IPS-NIHi7 (cell line): ENCODE results near the gene BEND7.
"Not testable (repeated sequence)": the region's sequence is repeated elsewhere in the genome, so short reads cannot be mapped to it uniquely, and the experiment has no call there.

ENCODE experiments used
- DNase-seq: peaks from one replicate; pipeline ENCODE4 v3.0.0; 2012; ENCODE audit warnings: mixed read lengths; ENCODE audit errors: extremely low spot score

Gene BEND7

DNA sequence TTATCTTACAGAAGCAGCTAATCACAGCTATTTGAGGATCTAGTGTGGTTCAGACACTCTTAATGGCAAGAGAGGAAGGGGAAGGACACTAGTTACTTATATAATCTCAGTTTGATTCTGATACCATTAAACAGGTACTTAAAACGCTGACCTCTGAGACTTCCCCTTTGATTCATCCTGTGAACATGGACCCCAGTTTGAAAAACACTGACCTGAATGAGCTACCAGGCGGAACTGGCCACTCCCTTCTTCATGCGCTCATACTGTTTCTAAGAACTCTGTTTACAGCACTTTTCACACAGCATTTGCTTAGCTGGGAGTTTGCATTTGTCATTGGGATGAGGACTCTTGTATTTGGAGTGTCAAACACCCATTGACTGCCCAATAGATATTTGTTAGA is 45.7 kb downstream of the BEND7 start:
- no peak for DNase-seq

DNA sequence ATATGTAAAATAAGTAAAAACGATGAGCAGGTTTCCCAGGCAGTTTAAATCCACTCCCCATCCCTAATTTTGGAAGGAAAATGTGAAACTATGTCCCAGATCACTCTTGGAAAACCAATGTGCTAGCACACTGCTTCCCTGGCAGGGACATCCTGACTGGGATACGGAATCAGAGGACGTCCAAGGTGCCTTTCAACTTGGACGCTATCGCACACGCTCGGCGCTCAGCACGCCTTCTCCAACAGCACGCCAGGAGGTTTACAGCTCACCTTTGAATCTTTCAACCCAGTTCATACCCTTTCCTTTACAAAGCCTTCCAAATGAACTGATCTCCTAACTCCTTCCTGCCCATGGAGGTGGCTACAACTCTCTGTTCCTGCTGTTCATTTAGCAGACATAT is 47.1 kb downstream of the BEND7 start:
- DNase-seq = no peak

DNA sequence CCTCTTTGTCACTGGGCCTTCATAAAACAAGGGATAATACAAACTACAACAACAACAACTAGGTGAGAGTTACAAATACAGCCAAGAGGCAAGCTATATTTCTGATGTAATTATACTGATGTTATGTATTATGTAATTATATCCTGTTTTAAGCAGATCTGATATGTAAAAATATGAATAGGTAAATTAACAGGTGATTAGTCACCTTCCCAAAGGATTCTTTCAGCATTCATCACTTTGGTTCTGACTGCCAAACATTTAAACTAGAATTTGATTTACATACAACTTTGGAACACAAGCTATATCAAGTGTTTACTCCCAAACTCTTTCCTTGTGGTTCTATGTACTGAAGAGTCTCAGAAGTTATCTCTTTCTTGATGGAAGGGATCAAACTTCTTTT is 53.7 kb downstream of the BEND7 start:
- no peak for DNase-seq

DNA sequence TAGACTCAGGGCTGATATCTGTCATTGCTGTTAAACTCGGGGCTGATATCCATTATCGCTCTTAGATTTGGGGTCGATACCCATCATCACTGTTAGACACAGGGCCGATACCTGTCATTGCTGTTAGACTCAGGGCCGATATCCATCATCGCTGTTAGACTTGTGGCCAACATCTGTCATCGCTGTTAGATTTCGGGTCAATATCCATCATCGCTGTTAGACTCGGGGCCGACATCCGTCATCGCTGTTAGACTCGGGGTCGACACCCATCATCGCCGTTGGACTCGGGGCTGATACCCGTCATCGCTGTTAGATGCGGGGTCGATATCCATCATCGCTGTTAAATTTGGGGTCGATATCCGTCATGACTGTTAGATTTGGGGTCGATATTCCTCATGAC is 54.8 kb downstream of the BEND7 start:
- no peak for DNase-seq

DNA sequence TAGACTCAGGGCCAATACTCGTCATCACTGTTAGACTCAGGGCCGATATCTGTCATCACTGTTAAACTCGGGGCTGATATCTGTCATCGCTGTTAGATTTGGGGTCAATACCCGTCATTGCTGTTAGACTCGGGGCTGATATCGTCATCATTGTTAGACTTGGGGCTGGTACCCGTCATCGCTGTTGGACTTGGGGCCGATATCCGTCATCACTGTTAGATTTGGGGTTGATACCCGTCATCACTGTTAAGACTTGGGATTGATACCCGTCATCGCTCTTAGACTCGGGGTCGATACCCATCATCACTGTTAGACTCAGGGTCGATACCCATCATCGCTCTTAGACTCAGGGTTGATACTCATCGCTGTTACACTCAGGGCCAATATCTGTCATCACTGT is 56.5 kb downstream of the BEND7 start:
- no peak for DNase-seq

DNA sequence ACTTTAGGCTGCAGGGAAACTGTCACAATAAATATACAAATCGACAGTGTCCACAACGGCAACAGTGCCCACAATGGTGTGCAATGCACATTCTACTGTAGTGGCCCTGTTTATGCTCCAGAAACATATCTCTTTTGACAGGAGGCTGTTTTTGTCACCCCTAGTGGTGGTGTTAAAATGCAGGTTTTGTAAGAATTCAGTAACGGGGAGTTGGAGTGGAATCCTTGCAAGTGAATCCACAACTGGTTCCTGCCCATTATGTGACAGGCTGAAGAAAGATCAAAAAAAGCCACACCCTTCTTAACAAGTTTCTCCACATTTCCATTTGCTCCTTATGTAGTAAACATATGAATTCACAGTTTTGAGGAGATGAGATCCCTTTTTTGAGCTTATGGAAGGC is 58.5 kb downstream of the BEND7 start:
- peak; percentile 21 for DNase-seq

DNA sequence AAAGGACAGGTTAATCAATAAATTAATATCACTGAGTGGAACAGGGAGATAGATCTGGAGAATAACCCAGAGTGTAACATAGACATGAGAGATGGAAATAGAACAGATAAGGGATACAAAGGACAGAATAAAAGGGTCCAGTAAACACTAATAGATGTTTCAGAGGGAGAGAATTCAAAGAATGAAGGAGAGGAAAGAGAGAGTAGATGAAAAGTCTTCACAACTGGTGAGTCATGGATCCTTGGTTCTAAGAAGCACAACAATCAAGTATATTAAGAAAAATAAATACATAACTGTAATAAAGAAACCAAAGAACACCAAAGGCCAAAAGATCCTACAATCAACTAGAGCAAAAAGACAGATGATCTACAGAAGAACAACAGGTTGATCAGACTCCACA is 66.3 kb downstream of the BEND7 start:
- no peak for DNase-seq

DNA sequence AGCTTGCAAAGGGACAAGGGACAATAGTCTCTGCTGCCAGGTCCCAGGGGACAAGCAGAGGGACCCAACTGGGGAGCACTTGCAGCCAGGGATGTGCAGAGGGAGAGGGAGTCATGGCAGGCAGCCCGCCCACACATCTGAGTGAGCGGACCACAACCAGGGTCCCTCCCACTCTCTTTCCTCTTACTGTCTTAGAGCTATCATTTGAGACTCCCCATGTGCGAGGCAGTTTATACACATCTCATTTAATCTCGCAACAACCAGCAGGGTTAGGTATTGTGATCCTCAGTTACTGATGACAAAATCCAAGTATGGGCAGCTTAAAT is 70.2 kb downstream of the BEND7 start:
- no peak for DNase-seq

DNA sequence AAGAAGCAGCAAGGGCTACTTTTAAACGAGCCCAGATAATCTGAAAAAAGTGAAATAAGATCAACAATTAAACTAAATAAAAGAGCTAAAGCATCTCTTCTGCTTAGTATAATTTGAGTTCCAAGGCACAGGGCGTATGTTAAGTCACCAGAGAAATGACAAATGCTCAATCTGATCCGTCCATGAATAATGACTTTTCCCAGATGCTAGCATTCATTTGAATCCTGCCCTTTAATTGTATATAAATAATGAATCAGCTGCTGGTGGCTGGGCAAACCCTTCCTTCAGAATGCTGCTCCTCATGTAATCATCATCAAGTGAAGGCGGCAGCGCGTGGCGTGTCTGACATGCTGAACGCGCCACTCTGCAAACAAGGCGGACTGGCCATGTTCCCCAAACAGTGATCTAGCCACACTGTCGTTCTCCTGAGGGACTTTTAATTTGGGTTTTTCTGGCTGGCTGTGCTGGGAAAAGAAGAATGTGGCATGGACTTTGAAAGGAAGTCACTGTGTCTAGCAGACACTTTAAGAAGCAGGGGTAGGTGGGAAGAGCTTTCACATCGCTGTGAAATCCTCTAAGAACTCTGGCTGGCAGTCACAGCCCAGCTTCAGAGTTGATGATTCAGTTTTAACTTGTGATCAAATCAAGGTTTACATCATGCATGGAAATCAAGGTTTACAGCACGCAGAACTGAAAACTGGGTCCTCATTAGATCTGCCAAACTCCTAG is 70.7 kb downstream of the BEND7 start:
- DNase-seq = no peak

DNA sequence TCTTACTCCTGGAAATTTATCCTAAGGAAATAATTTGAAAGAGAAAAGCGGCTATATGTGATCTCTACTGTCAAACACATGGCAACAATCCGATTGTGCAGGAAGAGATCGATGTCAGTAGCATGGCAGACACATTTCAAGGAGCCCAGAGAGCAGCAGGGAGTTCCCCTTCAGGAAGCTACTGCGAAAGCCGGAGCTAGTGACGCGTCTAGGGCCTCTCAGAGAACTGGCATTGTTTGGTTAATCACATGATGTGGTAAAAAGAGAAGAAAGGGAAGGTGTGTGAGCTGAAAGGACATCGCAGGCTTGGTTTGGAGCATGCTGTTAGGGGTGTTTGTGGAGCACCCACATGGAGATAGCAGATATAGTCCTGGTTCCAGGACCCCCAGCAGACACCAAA is 74.9 kb downstream of the BEND7 start:
- no peak for DNase-seq

DNA sequence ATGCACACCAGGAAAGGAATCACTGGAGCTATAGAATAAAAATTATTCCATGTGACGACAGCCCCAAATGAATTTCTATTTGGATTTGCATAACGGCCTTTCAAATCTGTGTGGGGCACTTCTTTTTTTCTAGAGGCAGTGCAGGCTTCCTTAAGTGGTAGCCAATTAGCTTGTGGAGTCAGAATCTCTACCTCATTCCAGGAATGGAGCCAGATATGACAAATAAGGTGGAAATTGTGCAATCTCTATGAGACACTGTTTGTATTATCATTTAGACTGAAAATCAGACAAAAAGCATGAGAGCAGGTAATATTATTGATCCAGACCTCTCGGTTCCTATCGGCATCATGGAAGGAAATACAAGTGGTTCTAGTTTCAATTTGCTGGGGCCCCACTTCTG is 78.7 kb downstream of the BEND7 start:
- DNase-seq = no peak

DNA sequence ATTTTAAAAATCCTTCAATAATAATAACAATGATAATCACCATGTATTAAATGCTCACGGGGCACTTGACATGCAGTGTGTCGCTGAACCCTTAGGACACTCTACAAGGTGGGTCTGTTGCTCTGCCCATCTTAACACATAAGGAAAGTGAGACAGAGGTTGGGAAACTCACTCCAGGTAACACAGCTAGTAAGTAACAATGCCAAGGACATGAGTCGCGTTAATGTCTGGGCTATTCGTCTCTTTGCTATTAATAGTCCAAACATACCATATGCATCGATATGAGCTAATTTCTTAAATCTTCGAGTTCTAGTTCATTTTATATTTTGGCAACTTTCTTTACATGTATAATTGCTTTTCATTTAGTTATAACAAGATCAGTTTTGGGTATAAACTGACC is 79.5 kb downstream of the BEND7 start:
- no peak for DNase-seq

DNA sequence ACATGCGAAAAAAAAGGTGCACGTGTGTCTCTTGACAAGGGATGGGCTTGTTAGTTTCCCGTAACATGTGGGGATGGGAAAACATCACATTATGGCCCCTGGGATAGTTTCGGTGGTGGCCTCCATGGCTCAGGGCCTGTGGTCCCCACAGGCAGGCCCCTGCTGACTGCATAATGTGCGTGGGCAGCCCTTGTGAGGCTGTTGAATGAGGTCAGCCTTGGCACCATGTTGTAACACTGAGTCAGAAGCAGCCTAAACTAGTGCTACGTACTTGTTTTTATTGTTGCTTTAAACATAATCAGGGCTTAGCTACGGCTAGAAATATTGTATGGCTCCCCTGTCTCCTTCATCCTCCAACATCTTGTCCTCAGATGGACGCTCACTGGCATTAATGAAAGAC is 80.6 kb downstream of the BEND7 start:
- no peak for DNase-seq

DNA sequence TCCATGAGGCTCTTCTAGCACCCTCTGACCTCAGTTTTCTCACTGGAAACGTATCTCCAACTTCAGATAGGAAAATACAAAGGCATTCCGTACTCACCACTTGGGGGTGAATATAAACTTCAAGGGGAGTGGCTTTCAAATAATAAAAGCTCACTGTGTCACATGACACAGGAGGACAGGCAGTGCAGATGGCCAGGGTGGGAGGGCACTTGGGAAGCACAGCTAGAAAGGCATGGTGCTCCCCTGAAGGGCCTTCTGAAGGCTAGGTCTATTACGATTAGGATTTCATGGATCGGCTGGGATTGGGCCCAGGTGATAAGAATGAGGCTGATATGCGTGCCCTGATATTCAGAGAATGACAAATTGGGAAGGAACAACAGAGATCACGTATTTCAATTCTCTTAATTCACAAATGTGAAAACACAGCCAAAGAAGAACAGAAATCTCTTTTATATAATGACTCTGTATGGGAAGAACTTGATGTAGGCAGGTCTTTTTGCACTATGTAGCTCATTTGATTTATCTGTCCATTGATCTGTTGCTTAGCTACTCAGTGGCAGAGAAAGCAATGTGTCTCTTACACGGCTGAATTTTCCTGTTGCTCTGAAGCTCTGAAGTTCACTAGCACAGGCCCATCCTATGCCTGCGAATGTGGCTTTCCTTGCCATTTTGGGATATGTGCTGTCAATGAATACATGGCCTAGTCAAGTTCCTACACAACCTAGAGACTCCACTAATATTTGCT is 83.0 kb downstream of the BEND7 start:
- no peak for DNase-seq

DNA sequence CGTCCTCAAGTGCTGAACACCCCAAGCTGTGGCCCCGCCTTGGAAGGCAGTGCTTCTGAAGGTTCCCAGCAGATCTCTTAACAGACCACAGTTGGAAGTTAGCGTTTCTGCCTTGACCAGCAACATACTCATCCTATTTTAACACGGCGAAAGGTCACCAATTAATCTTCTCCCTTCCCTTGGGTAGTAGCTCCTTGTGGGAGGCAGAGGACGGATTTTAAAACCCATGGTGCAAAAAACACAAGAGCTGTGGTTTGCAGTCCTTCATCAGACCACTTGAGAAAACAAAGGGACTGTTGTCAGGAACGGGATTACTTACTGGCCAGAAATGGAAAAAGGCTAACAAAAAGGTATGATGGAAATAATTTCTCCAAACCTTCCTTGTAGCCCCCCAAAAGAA is 87.3 kb downstream of the BEND7 start:
- DNase-seq = no peak

DNA sequence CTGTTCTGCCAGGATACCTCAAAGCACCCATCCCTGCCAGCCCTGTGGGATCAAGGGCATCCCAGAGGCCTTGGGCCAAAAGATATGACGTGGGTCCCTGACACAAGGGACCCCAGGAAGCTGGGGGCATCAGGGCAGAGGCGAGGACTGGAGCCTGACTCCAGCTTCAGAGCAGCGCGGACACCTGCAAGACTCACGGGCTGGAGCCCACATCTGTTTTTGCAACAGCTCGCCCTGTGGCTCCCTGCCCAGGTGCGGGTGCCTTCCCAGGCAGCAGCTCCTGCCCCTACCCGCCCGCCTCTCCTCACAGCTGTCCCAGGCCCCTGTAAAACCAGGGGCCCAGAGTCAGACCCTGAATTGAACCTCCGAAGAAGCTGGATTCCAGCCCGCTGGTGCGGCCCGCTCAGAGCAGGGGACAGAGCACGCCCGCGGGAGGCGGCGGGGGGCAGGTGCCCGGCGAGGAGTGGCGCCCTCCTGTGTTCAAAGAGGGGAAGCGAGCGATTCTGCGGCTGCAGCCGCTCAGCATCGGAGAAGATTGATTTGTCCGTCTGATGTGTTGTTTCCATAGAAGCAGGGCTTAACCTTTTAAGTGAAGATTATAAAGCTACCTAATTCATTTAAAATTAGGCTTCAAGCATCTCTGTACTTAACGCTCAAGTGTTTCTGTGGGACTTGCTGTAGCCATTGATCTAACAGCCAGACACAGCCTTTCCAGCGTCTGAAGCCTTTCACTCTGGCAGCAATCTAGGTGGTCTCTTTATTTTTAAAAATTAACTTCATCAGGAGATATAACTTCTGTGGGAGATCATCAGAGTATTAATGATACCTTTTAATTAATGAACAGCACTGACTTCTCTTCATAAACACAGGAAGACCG is 88.4 kb downstream of the BEND7 start:
- peak; percentile 91 for DNase-seq

DNA sequence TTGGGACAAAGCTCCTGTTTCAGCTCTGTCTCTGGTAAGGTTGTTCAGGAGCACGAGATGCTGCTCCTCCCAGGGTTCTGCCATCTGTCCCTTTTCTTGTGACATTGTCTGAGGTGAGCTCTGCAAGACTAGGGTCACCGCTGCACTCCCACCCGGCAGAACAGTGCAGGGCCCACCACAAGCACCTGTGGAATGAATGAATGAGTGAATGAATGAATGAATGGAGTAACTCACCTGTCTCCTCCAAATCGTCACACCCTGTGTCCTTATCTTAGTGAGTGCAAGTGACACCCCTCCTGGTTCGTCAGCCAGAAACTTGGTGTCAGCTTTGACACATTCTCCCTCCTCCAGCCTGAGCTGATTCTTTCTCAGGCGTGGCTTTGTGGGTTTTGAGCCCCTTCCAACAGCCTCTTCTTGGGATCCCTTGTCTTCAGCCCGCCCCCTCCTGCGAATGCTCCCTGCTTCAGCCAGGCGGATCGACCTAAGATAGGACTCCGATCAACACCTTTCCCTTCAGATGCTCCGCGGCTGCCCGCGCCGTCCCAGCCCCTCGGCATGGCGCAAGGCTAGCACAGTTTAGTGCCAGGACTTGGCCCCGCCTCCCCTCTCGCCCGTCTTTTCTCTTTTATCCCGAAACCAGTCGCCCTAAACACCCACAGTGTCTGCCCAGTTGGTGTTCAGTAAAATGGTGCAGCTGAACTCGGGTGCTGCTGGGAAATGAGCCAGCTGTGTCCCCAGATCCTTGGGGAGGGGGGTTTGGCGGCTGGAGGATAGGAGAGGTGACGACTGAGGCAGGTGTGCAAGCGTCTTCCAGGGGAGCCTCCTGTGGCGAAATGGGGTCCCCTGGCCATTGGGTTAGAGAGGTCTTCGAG is 89.3 kb downstream of the BEND7 start:
- peak; percentile 52 for DNase-seq

DNA sequence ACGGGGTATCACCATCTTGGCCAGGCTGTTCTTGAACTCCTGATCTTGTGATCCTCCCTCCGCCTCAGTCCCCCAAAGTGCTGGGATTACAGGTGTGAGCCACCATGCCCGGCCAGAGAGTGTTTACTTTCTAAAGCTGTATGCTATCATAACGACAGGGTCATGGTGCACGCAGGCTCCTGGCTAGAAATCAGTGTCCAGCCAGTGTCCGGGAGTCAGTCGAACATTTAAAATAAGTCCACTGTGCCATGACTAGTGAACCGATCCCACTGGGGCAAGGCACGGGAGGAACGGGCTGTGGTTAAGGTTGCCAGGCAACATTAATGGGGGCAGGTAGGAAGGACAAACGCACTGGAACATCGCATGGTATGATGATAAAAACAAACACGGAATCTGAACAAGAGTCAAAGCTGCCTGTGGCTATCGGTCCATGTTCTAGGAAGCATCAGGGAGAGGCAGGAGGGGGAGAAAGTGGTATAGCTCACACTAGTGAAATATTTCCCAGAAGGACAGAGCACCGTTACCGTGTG is 91.7 kb downstream of the BEND7 start:
- no peak for DNase-seq

DNA sequence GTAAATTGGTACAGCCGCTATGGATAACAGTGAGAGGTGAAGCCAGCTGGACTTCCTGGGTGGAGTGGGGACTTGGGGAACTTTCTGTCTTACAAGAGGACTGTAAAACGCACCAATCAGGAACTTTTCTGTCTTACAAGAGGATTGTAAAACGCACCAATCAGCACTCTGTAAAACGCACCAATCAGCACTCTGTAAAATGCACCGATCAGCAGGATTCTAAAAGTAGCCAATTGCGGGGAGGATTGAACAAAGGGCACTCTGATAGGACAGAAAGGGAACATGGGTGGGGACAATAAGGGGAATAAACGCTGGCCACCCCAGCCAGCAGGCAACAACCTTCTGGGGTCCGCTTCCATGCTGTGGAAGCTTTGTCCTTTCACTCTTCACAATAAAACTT is 100.9 kb downstream of the BEND7 start:
- not testable (repeated sequence) for DNase-seq

DNA sequence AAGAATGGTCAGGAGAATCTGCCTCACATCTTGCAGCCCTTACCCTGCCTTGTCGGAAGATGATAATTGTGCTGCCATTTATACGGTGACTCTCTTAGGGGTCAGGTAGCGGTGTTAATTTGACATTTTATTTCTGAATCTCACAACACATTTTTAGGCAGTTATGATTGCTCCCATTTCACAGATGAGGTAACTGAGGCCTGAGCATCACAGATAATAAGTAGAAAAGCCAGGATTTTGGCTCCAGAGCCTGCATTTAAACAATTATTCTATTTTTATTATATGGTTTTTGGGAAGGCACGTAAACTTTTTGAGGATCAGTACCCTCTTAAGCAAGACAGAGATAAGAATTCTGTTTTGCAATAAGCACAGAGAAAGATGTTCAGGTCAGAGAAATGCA is 103.4 kb downstream of the BEND7 start:
- no peak for DNase-seq

DNA sequence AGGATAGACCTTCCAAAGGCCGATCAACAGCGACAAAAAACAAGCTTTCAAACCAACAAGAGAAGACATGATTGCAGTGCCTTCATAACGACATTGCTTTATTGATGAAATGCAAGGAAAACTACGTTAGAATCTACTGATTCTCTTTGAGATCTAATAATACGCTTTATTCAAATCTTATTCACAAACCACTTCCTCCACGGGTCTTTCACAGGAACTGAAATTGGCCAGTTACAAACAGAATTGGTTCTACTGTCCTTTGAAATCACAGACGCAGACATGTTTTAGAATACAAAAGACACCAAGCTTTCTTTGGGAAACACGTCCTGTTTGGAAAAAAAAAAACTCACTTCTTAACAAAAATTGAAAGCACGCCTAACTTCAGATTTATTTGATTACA is 106.0 kb downstream of the BEND7 start:
- no peak for DNase-seq
